Frontal cortex (tissue), 4 donors: ENCODE measurements around the gene MAP3K20. TPM values are rescaled to one million over a fixed set of nuclear protein-coding genes. Genes with fewer than 3 reads are reported as not detected.
A peak's percentile ranks its signal among the peaks of the same experiment; 100 is the strongest.
"Not testable (repeated sequence)": the region's sequence is repeated elsewhere in the genome, so short reads cannot be mapped to it uniquely, and the experiment has no call there.

Experiments
- DNase-seq, 2 donors: peaks; one replicate each; pipeline ENCODE4 v3.0.0; 2012; ENCODE audit warnings: low spot score in 2 of 2
- FAIRE-seq: peaks from 2 replicates; lab custom pipeline; 2012; peaks lifted over from hg19 to GRCh38; lab: Jason Lieb, UNC
- total RNA-seq: library from RNA; depleted of rRNA; stranded (reverse); fragments of >200 nt; gene quantifications from one replicate; pipeline ENCODE4 v1.2.3, GENCODE V29; 2014
- donor health status: control.
- donor health status: control.
- donor health status: control.

Gene MAP3K20
- total RNA-seq, result 9.4 TPM

- DNase-seq (peak; percentile 56 to 66), FAIRE-seq (no peak)
Measured at GRCh38 chr2:173075781-173076580, at the start of gene MAP3K20. TSS of gene MAP3K20 (plus strand) at chr2:173075846. CDS start at chr2:173091032, 15,186 bp downstream.

DNA sequence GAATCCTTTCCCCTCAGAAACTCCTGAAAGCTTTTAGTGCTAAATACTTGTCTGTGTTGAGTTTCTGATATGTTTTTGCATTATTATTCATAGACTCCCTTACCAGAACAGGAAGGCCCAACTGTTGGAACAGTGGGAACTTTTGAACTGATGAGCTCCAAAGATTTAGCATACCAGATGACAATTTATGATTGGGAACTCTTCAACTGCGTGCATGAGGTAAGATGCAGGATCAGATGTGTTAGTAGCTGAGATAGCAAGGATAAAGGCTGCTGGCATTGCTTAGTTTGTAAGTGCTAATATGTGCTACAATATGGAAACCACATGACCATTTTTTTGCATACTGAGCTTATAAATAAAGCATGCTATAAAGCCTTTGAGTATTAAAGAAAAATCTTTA is 49.2 kb upstream of the MAP3K20 start:
- FAIRE-seq, result no peak
- no peak for DNase-seq

GRCh38 chr2:173027181-173028128 is 48.2 kb upstream of the MAP3K20 start:
- peak; percentile 41 to 67 for DNase-seq
- peak; percentile 81 for FAIRE-seq

DNA sequence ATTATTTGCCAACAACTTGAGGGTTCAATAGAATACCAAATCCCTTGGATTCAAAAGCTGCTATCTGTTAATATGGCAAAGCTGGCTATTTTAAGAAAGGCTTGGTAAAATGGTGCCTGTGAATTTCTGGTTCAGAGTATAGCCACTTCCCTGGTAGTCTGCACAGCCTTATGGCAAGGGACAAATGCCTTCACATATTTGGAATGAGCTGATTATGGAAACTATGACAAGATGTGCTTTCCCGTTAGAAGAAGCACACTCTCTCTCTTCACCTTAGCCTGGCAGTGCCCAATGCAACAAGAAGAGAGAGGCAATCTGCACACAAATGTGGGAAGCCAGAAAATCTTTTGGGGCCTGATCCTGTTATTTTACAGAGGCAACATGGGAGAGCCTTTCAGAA is 47.5 kb upstream of the MAP3K20 start:
- no peak for DNase-seq
- FAIRE-seq, result no peak

DNA sequence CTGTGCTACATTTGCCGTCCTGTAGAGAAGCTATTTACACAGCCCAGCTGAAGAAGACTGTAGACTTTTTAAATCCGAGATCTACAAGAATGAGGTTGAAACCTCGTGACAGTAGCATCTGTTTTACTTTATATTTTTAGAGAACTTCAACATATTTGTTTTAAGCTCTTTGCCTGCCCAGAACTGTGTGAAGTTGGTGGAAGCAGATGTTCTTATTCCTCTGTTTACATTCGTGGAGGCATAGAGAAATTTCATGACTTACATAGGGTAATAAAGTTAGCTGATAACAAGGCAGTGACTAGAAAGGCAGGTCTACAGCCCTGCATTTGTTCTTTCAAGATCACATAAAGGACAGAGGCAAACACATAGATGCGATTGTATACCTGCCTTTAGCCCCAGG is 47.0 kb upstream of the MAP3K20 start:
- DNase-seq, result no peak
- FAIRE-seq, result no peak

DNA sequence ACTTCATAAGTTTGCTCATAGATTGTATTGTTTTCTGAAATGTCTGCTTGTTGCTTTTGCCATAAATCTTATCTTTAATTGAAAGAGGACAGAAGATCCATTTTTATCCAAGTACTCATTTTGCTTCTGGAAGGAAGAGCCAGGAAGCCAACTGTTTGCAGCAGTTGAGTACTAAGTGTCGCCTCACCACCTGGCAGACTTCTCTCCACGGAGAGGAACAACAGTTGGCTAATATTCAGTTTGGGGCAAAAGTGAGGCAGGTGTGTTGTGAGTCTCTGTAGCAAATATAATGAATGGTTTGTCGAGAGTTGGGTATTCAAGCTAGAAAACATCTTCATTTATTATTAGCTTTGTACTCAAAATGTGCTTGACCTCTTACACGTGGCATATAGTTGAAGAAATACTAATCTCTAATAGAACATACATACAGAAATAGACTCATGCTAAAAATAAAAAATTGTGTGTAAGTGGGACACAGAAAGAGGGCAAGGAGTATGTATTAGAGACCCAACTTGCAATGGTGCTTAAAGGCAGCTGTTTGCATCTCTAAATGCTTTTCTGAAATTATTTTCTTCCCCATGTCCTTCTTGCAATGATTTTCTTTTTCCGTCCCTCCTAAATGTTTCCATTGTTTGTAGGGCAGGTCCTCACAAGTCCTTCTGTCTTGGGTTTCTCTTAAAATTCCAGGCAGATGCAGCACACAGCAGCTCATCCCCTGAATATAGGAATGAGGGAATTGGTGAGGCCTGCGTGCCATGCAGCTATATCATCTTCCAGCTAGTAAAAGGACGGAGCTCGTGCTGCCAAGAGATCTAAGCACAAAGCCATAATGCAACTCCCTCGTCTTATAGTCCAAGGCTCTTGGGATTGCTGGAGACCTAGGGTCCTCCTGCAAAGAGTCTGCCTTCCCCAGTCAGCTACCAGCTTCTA is 44.8 kb upstream of the MAP3K20 start:
- no peak for FAIRE-seq
- no peak for DNase-seq

DNA sequence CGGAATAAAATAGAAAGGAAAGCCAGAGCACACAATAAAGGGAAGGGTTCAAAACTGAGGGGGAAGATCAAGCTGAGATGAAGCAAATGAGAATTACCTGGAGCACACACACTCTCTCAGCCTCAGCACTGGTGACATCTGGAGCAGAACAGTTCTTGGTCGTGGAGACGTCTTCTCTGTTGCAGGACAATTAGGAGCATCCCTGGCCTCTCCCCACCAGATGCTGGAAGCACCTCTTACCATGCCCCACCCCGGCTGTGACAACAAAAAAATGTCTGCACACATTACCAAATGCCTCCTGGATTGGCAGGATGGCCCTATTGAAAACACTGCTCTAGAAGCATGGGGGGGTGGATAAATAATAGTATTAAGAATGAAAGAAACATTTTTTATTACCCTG is 43.6 kb upstream of the MAP3K20 start:
- no peak for FAIRE-seq
- DNase-seq, result no peak

GRCh38 chr2:173033084-173033483 is 42.6 kb upstream of the MAP3K20 start:
- no peak for FAIRE-seq
- DNase-seq, result no peak

GRCh38 chr2:173034143-173034542 is 41.5 kb upstream of the MAP3K20 start:
- no peak for FAIRE-seq
- DNase-seq, result no peak

- DNase-seq, result no peak
- FAIRE-seq, result no peak
Measured at GRCh38 chr2:173037245-173038120, 38.2 kb upstream of the MAP3K20 start.

GRCh38 chr2:173038257-173038656 is 37.4 kb upstream of the MAP3K20 start:
- not testable (repeated sequence) for DNase-seq, FAIRE-seq

GRCh38 chr2:173040729-173041128 is 34.9 kb upstream of the MAP3K20 start:
- FAIRE-seq, result no peak

DNA sequence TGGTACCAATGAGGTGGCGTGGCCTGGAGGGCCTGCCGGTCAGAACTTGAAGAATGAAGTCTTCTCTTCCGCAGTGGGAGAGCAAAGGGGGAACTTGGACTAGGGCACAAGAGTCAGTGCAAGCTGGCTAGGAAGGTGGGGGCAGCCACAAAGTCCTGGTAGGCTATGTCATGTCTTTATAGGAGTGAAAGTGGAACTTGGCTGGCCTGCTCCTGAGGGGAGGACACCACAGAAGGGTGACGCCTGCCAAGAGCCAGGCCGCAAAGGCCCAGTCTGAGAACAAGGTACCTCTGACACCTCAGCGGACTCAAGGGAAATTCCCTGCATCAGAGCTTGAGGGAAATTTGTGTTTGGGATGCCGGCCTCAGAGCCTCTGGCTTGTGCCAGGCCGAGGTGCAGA is 32.2 kb upstream of the MAP3K20 start:
- FAIRE-seq (no peak), DNase-seq (no peak)

More at GRCh38 chr2:173040729-173041128, 34.9 kb upstream of the MAP3K20 start:
- DNase-seq, result no peak

GRCh38 chr2:173043897-173044519 is 31.6 kb upstream of the MAP3K20 start:
- no peak for DNase-seq
- no peak for FAIRE-seq

GRCh38 chr2:173044686-173045085 is 31.0 kb upstream of the MAP3K20 start:
- no peak for DNase-seq
- no peak for FAIRE-seq

DNA sequence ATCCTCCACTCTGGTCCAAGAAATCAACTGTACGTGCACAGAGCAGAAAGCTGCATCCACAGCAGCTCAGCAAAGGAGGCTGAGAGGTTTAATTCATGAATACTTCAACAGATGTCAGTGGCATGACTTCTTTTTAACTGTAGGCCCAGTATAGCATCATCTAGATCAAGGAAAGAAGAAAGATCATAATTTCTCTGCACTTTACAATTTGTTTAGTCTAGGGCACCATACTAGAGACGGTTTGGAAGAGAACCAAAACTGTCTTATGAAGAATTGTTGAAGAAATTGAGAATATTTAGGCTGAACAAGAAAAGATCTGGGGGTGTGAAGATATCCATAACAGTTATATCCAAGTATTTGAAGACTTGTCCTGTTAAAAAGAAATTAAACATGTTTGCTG is 30.5 kb upstream of the MAP3K20 start:
- FAIRE-seq, result no peak
- no peak for DNase-seq

GRCh38 chr2:173048522-173048896 is 27.1 kb upstream of the MAP3K20 start:
- FAIRE-seq (no peak), DNase-seq (no peak)

- FAIRE-seq, result no peak
Measured at GRCh38 chr2:173048897-173049661, 26.6 kb upstream of the MAP3K20 start.

More at GRCh38 chr2:173048897-173049661, 26.6 kb upstream of the MAP3K20 start:
- peak in 1 of 2 donors; percentile 36 for DNase-seq
